HEK293 (cell line): ENCODE results near the gene SLIT2.

Experiments
- BCL11A ChIP-seq: fragments of 450-650 bp; formaldehyde crosslinking; IDR thresholded peaks from 2 replicates; pipeline ENCODE4 v1.5.1; 2016; ENCODE audit warnings: low read depth, missing biosample characterization, missing genetic modification characterization
- ELK4 ChIP-seq: IDR thresholded peaks from 2 replicates; pipeline ENCODE4 v1.6.1; 2011; ENCODE audit warnings: mild to moderate bottlenecking, low read depth, low read length, borderline replicate concordance
- KLF7 ChIP-seq: fragments of 450-650 bp; formaldehyde crosslinking; IDR thresholded peaks from 2 replicates; pipeline ENCODE4 v1.5.1; 2016; ENCODE audit warnings: missing biosample characterization, missing genetic modification characterization, borderline replicate concordance
- OSR2 ChIP-seq: fragments of 450-650 bp; formaldehyde crosslinking; IDR thresholded peaks from 2 replicates; pipeline ENCODE4 v1.5.1; 2016; ENCODE audit warnings: missing biosample characterization, missing genetic modification characterization
- PBX3 ChIP-seq: sonication (generic); formaldehyde crosslinking; IDR thresholded peaks from 2 replicates; pipeline ENCODE4 v1.8.1; 2022; ENCODE audit warnings: mild to moderate bottlenecking, moderate library complexity, missing genetic modification reagents
- ZFHX2 ChIP-seq: fragments of 450-650 bp; formaldehyde crosslinking; conservative IDR thresholded peaks from 2 replicates; pipeline ENCODE4 v1.5.1; 2016; ENCODE audit warnings: missing biosample characterization, missing genetic modification characterization
- ZFP37 ChIP-seq: fragments of 450-650 bp; formaldehyde crosslinking; IDR thresholded peaks from 2 replicates; pipeline ENCODE4 v1.5.1; 2016; ENCODE audit warnings: missing biosample characterization, missing genetic modification characterization
- ZNF112 ChIP-seq: fragments of 450-650 bp; formaldehyde crosslinking; IDR thresholded peaks from 2 replicates; pipeline ENCODE4 v1.5.0; 2017; ENCODE audit warnings: missing biosample characterization, missing genetic modification characterization
- ZNF132 ChIP-seq: fragments of 450-650 bp; formaldehyde crosslinking; IDR thresholded peaks from 2 replicates; pipeline ENCODE4 v1.5.1; 2017; ENCODE audit warnings: missing biosample characterization, missing genetic modification characterization, borderline replicate concordance
- ZNF140 ChIP-seq: fragments of 450-650 bp; formaldehyde crosslinking; IDR thresholded peaks from 2 replicates; pipeline ENCODE4 v1.5.1; 2016; ENCODE audit warnings: missing biosample characterization, missing genetic modification characterization
- ZNF169 ChIP-seq: fragments of 450-650 bp; formaldehyde crosslinking; IDR thresholded peaks from 2 replicates; pipeline ENCODE4 v1.5.1; 2016; ENCODE audit warnings: missing biosample characterization, missing genetic modification characterization
- ZNF221 ChIP-seq: fragments of 450-650 bp; formaldehyde crosslinking; IDR thresholded peaks from 2 replicates; pipeline ENCODE4 v1.5.1; 2017; ENCODE audit warnings: missing biosample characterization, missing genetic modification characterization, borderline replicate concordance
- ZNF223 ChIP-seq: fragments of 450-650 bp; formaldehyde crosslinking; IDR thresholded peaks from 2 replicates; pipeline ENCODE4 v1.5.1; 2016; ENCODE audit warnings: missing biosample characterization, missing genetic modification characterization
- ZNF24 ChIP-seq: fragments of 450-650 bp; formaldehyde crosslinking; IDR thresholded peaks from 2 replicates; pipeline ENCODE4 v1.5.1; 2016; ENCODE audit warnings: missing biosample characterization, missing genetic modification characterization
- ZNF600 ChIP-seq: fragments of 450-650 bp; formaldehyde crosslinking; IDR thresholded peaks from 2 replicates; pipeline ENCODE4 v1.5.1; 2016; ENCODE audit warnings: missing biosample characterization, missing genetic modification characterization
- ZNF639 ChIP-seq: fragments of 450-650 bp; formaldehyde crosslinking; IDR thresholded peaks from 2 replicates; pipeline ENCODE4 v1.5.1; 2016; ENCODE audit warnings: missing biosample characterization, missing genetic modification characterization
- ZNF645 ChIP-seq: fragments of 450-650 bp; formaldehyde crosslinking; IDR thresholded peaks from 2 replicates; pipeline ENCODE4; 2016; ENCODE audit warnings: missing biosample characterization, missing genetic modification characterization
- ZNF658 ChIP-seq: fragments of 450-650 bp; formaldehyde crosslinking; IDR thresholded peaks from 2 replicates; pipeline ENCODE4; 2016; ENCODE audit warnings: missing biosample characterization, missing genetic modification characterization
- ZNF660 ChIP-seq: fragments of 450-650 bp; IDR thresholded peaks from 2 replicates; pipeline ENCODE4 v1.5.1; 2018; ENCODE audit warnings: missing biosample characterization, mild to moderate bottlenecking, missing genetic modification characterization
- ZNF747 ChIP-seq: fragments of 450-650 bp; formaldehyde crosslinking; IDR thresholded peaks from 2 replicates; pipeline ENCODE4 v1.5.1; 2016; ENCODE audit warnings: missing biosample characterization, missing genetic modification characterization
- ZSCAN16 ChIP-seq: fragments of 450-650 bp; formaldehyde crosslinking; IDR thresholded peaks from 2 replicates; pipeline ENCODE4 v1.5.1; 2016; ENCODE audit warnings: missing biosample characterization, missing genetic modification characterization
- TF ChIP-seq, protein P1 (sequence below): fragments of 450-650 bp; formaldehyde crosslinking; IDR thresholded peaks from 2 replicates; pipeline ENCODE4 v1.5.1; 2016; ENCODE audit warnings: missing biosample characterization, missing genetic modification characterization
- TF ChIP-seq, protein P2 (sequence below): fragments of 450-650 bp; formaldehyde crosslinking; IDR thresholded peaks from 2 replicates; pipeline ENCODE4 v1.5.1; 2017; ENCODE audit warnings: missing biosample characterization, mild to moderate bottlenecking, missing genetic modification characterization, moderate library complexity
- TF ChIP-seq, protein P3 (sequence below): fragments of 450-650 bp; formaldehyde crosslinking; IDR thresholded peaks from 2 replicates; pipeline ENCODE4 v1.5.1; 2016; ENCODE audit warnings: missing biosample characterization, missing genetic modification characterization
- TF ChIP-seq, protein P4 (sequence below): fragments of 450-650 bp; formaldehyde crosslinking; optimal IDR thresholded peaks from 2 replicates; pipeline ENCODE3; 2016; ENCODE audit warnings: missing biosample characterization, mild to moderate bottlenecking, missing genetic modification characterization

Gene SLIT2

DNA sequence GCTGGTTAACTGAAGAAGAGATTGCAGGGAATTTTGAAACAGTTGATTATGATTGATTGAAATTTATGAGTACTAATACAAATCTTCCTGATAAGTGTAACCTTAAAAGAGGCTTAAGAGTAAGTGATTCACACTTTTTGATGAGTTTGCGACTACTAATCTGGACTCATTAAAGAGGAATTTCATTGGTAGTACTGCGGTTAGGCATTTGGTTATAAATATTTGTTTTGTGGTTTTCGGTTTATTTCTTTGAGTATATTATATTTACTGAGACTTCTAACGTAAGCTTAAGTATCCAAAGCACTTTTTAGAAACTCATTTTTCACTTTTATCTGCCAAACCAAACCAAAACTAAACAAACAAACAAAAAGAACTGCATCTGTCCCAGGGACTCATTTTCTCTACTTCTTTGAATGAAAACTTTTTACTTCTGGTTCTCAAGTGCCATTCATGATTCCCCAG is 20.7 kb downstream of the SLIT2 start (continued):
- TF ChIP-seq ELK4 (no peak), ZNF169 (tag by site-specific recombination) (no peak), ZFHX2 (tag by site-specific recombination) (no peak), KLF7 (no peak), OSR2 (tag by site-specific recombination) (peak; percentile 94), ZNF639 (tag by site-specific recombination) (peak; percentile 85), ZNF140 (tag by site-specific recombination) (no peak), ZSCAN16 (tag by site-specific recombination) (no peak), ZNF600 (no peak), PBX3 (CRISPR knock-in tag) (no peak), ZNF223 (tag by site-specific recombination) (no peak), ZNF645 (tag by site-specific recombination) (no peak), ZNF24 (tag by site-specific recombination) (peak; percentile 35; the same call in 1 of the 2 replicates), ZNF747 (no peak), ZFP37 (tag by site-specific recombination) (no peak), ZNF132 (no peak), ZNF221 (tag by site-specific recombination) (no peak), BCL11A (peak; percentile 81; the same call in 1 of the 2 replicates), ZNF112 (tag by site-specific recombination) (no peak), ZNF658 (tag by site-specific recombination) (no peak), ZNF660 (tag by site-specific recombination) (no peak)
- TF ChIP-seq, protein P1, sequence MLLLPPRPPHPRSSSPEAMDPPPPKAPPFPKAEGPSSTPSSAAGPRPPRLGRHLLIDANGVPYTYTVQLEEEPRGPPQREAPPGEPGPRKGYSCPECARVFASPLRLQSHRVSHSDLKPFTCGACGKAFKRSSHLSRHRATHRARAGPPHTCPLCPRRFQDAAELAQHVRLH (tag by site-specific recombination), result peak; percentile 83
- TF ChIP-seq, protein P2, sequence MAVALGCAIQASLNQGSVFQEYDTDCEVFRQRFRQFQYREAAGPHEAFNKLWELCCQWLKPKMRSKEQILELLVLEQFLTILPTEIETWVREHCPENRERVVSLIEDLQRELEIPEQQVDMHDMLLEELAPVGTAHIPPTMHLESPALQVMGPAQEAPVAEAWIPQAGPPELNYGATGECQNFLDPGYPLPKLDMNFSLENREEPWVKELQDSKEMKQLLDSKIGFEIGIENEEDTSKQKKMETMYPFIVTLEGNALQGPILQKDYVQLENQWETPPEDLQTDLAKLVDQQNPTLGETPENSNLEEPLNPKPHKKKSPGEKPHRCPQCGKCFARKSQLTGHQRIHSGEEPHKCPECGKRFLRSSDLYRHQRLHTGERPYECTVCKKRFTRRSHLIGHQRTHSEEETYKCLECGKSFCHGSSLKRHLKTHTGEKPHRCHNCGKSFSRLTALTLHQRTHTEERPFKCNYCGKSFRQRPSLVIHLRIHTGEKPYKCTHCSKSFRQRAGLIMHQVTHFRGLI, result no peak
- TF ChIP-seq, protein P3, sequence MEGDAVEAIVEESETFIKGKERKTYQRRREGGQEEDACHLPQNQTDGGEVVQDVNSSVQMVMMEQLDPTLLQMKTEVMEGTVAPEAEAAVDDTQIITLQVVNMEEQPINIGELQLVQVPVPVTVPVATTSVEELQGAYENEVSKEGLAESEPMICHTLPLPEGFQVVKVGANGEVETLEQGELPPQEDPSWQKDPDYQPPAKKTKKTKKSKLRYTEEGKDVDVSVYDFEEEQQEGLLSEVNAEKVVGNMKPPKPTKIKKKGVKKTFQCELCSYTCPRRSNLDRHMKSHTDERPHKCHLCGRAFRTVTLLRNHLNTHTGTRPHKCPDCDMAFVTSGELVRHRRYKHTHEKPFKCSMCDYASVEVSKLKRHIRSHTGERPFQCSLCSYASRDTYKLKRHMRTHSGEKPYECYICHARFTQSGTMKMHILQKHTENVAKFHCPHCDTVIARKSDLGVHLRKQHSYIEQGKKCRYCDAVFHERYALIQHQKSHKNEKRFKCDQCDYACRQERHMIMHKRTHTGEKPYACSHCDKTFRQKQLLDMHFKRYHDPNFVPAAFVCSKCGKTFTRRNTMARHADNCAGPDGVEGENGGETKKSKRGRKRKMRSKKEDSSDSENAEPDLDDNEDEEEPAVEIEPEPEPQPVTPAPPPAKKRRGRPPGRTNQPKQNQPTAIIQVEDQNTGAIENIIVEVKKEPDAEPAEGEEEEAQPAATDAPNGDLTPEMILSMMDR, result no peak
- TF ChIP-seq, protein P4, sequence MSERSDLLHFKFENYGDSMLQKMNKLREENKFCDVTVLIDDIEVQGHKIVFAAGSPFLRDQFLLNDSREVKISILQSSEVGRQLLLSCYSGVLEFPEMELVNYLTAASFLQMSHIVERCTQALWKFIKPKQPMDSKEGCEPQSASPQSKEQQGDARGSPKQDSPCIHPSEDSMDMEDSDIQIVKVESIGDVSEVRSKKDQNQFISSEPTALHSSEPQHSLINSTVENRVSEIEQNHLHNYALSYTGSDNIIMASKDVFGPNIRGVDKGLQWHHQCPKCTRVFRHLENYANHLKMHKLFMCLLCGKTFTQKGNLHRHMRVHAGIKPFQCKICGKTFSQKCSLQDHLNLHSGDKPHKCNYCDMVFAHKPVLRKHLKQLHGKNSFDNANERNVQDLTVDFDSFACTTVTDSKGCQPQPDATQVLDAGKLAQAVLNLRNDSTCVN, result peak; percentile 8
